ENCODE data around the gene HSPA12A. TPM values are rescaled to one million over a fixed set of nuclear protein-coding genes. Genes with fewer than 3 reads are reported as not detected.

HSPA12A gene
- total and polyA plus RNA-seq, 4 donors: 2.0 to 9.8 (median 5.0) TPM

DNA sequence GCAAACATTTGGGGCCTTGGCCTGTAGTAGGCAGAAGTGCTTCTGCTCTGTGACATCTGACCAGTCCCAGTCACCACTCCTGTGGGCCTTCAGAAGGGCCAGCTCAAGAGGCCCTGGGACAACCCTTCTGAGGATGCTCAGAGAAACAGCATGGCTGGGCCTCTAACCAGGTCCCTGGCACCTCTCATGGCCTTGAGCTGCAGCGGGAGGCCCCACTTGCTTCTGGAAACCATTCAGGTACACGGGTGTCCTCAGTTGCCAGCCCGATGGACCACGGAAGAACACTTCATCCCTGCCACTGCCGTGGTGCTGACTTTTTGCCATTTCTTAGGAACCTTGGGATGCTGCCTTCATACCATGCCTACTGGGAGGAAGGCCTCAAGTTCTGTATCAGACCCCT, 57.6 kb downstream of the HSPA12A start:
- Histone ChIP-seq H3K27me3 (ENCODE audit: control insufficient read depth in 3 of 3, insufficient read depth in 3 of 3, low read length in 2 of 3) (no peaks in the 10 kb centered on the region), H3K9me3 (ENCODE audit: control insufficient read depth in 4 of 4, insufficient read depth in 3 of 4, low read length in 3 of 4) (no peaks in the 10 kb centered on the region), H3K36me3 (ENCODE audit: control insufficient read depth in 4 of 4, insufficient read depth in 4 of 4, low read length in 4 of 4) (no peaks in the 10 kb centered on the region), H3K27ac (ENCODE audit: low read depth in 1 of 2, low read length in 1 of 2) (no peak overlapping the region), H3K4me1 (ENCODE audit: control insufficient read depth in 5 of 5, insufficient read depth in 5 of 5, low read length in 5 of 5) (peaks cover 0 to 15% (median 12%) of the 10 kb centered on the region in 5 donors), H3K4me3 (no peak overlapping the region), H3K9ac (ENCODE audit: insufficient read depth in 1 of 2, low read length in 2 of 2) (no peak overlapping the region)
- DNase-seq (no peak), ATAC-seq (ENCODE audit: insufficient read depth, low FRiP score) (no peak)
- 96 to 97% methylated on average over 5 of the region's 5 CpGs for WGBS, 2 donors
- TF ChIP-seq CTCF (IDR thresholded peaks at IDR 0.05; ENCODE audit: control extremely low read depth, extremely low read depth): no peak

DNA sequence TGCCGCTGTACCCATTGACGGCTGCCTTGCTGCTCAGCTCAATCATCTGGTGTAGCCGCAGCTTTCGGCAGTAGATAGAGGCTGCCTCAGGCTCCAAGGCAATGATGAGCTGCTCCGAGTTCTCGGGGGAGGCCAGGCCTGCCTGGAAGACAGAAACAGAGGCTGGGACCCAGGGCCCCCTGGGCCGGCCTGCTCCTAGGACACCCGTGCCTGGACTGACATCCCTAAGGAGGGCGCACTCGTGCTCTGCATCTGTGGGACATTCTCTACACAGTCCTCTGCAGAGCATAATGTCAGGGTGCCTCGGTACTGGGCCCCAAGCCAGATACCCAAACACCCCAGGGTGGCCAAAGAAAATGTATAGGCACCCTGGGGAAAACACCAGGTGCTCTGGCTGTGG, 58.5 kb downstream of the HSPA12A start:
- H3K27me3 ChIP-seq (ENCODE audit: control insufficient read depth in 3 of 3, insufficient read depth in 3 of 3, low read length in 2 of 3): no peaks in the 10 kb centered on the region
- no peak overlapping the region for H3K4me3 ChIP-seq
- H3K4me1 ChIP-seq (ENCODE audit: control insufficient read depth in 5 of 5, insufficient read depth in 5 of 5, low read length in 5 of 5): peaks cover 0 to 14% (median 10%) of the 10 kb centered on the region in 5 donors
- no peak overlapping the region for H3K27ac ChIP-seq (ENCODE audit: low read depth in 1 of 2, low read length in 1 of 2)
- H3K9ac ChIP-seq (ENCODE audit: insufficient read depth in 1 of 2, low read length in 2 of 2): no peak overlapping the region
- no peaks in the 10 kb centered on the region for H3K36me3 ChIP-seq (ENCODE audit: control insufficient read depth in 4 of 4, insufficient read depth in 4 of 4, low read length in 4 of 4)
- ATAC-seq (ENCODE audit: insufficient read depth, low FRiP score): no peak
- no peak for DNase-seq
- no peaks in the 10 kb centered on the region for H3K9me3 ChIP-seq (ENCODE audit: control insufficient read depth in 4 of 4, insufficient read depth in 3 of 4, low read length in 3 of 4)
- no peak for TF ChIP-seq CTCF (IDR thresholded peaks at IDR 0.05; ENCODE audit: control extremely low read depth, extremely low read depth)
- 93 to 95% methylated on average over 11 of the region's 11 CpGs for WGBS, 2 donors

GRCh38 chr10:116683166-116683565, 59.2 kb downstream of the HSPA12A start:
- Histone ChIP-seq H3K36me3 (ENCODE audit: control insufficient read depth in 4 of 4, insufficient read depth in 4 of 4, low read length in 4 of 4) (no peaks in the 10 kb centered on the region), H3K4me1 (ENCODE audit: control insufficient read depth in 5 of 5, insufficient read depth in 5 of 5, low read length in 5 of 5) (peaks cover 0 to 12% (median 4%) of the 10 kb centered on the region in 5 donors), H3K27ac (ENCODE audit: low read depth in 1 of 2, low read length in 1 of 2) (no peak overlapping the region), H3K9me3 (ENCODE audit: control insufficient read depth in 4 of 4, insufficient read depth in 3 of 4, low read length in 3 of 4) (no peaks in the 10 kb centered on the region), H3K27me3 (ENCODE audit: control insufficient read depth in 3 of 3, insufficient read depth in 3 of 3, low read length in 2 of 3) (no peaks in the 10 kb centered on the region), H3K9ac (ENCODE audit: insufficient read depth in 1 of 2, low read length in 2 of 2) (no peak overlapping the region), H3K4me3 (no peak overlapping the region)
- ATAC-seq (ENCODE audit: insufficient read depth, low FRiP score) (no peak), DNase-seq (no peak)
- TF ChIP-seq CTCF (IDR thresholded peaks at IDR 0.05; ENCODE audit: control extremely low read depth, extremely low read depth): no peak
- WGBS, 2 donors: 90 to 93% methylated on average over 9 of the region's 9 CpGs

- Histone ChIP-seq H3K27me3 (ENCODE audit: control insufficient read depth in 3 of 3, insufficient read depth in 3 of 3, low read length in 2 of 3) (no peaks in the 10 kb centered on the region), H3K4me1 (ENCODE audit: control insufficient read depth in 5 of 5, insufficient read depth in 5 of 5, low read length in 5 of 5) (no peaks in the 10 kb centered on the region), H3K36me3 (ENCODE audit: control insufficient read depth in 4 of 4, insufficient read depth in 4 of 4, low read length in 4 of 4) (peaks cover 0 to 2% (median 0%) of the 10 kb centered on the region in 4 donors), H3K27ac (ENCODE audit: low read depth in 1 of 2, low read length in 1 of 2) (no peak overlapping the region), H3K9me3 (ENCODE audit: control insufficient read depth in 4 of 4, insufficient read depth in 3 of 4, low read length in 3 of 4) (peaks cover 0 to 2% (median 0%) of the 10 kb centered on the region in 4 donors), H3K4me3 (no peak overlapping the region), H3K9ac (ENCODE audit: insufficient read depth in 1 of 2, low read length in 2 of 2) (no peak overlapping the region)
- no peak for DNase-seq
- TF ChIP-seq CTCF (IDR thresholded peaks at IDR 0.05; ENCODE audit: control extremely low read depth, extremely low read depth): no peak
- 94% methylated on average over 15 of the region's 15 CpGs for WGBS, 2 donors
- no peak for ATAC-seq (ENCODE audit: insufficient read depth, low FRiP score)
Observed at GRCh38 chr10:116679351-116679750, 63.0 kb downstream of the HSPA12A start.
